GM23338 (cell line): Measurements from ENCODE around the gene C14orf132. TPM values are rescaled to one million over a fixed set of nuclear protein-coding genes. Genes with fewer than 3 reads are reported as not detected.

Experiments used
- CREB1 ChIP-seq: fragments of 250-450 bp; sonication (Bioruptor Pico); IDR thresholded peaks from 2 replicates; pipeline ENCODE4 v1.5.0; 2020; ENCODE audit warnings: low read depth, mild to moderate bottlenecking, moderate library complexity
- EZH2 ChIP-seq: fragments of 200-600 bp; sonication (generic); IDR thresholded peaks from one replicate; pipeline ENCODE4 v1.8.0; 2017; ENCODE audit warnings: antibody characterized with exemption, mild to moderate bottlenecking, low read depth; ENCODE audit not compliant: unreplicated experiment
- STAT1 ChIP-seq: IDR thresholded peaks from one replicate; pipeline ENCODE4 v1.6.1; 2016; ENCODE audit warnings: antibody characterized with exemption; ENCODE audit not compliant: unreplicated experiment
- ZNF331 ChIP-seq: fragments of 250-450 bp; sonication (Bioruptor Pico); IDR thresholded peaks from 2 replicates; pipeline ENCODE4 v1.5.0; 2020; ENCODE audit warnings: low read depth, mild to moderate bottlenecking, moderate library complexity
- polyA plus RNA-seq: library from polyadenylated mRNA; unstranded; fragments of >200 nt; fragmentation: Nextera tagmentation; extraction: Ambion mirVana; gene quantifications from 2 replicates; pipeline ENCODE4 v1.2.1, GENCODE V29; 2016
- small RNA-seq: library from RNA; depleted of rRNA; stranded (forward); fragments of <200 nt; gene quantifications from one replicate; pipeline ENCODE3, GENCODE V24; 2014; ENCODE audit warnings: low replicate concordance
- total RNA-seq: library from RNA; depleted of rRNA; stranded (reverse); fragments of >200 nt; shearing (Covaris generic); gene quantifications from 2 replicates; pipeline ENCODE4 v1.2.3, GENCODE V29; 2014; rRNA removed
- TF ChIP-seq, protein P1 (sequence below), 2 experiments: fragments of 200-600 bp in 1 of 2; sonication (generic) in 1 of 2; conservative IDR thresholded peaks; 2 replicates each; pipeline versions ENCODE4 v1.5.1 to v1.6.1; 2016 to 2017; ENCODE audit warnings: antibody characterized with exemption in 2 of 2, low read depth in 2 of 2, mild to moderate bottlenecking in 2 of 2, moderate library complexity in 1 of 2
- TF ChIP-seq, protein P2 (sequence below): IDR thresholded peaks from one replicate; pipeline ENCODE4 v1.6.1; 2018; ENCODE audit warnings: antibody characterized with exemption; ENCODE audit not compliant: unreplicated experiment

Gene C14orf132
- total and polyA plus RNA-seq, 2 experiments from 2014 or later: 13.8 to 16.2 TPM

DNA sequence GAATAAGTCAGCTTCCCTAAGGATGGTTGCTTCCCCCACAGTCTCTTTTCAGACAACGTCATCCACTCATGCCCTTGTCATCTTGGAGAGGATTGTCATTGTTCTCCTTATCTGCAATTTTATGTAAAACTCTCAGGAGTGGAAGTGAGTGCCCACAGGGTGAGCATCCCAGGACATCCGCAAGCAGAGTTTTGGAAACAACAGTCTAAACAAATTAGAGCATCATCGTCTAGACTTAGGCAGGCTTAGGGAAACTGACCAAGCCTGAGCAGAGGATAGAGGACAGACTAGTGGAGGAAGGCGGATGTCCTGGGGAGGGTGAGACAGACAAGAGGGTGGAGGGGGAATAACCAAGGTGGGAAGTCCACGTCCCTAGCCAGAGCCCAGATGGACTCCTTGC, 101.8 kb downstream of the C14orf132 start (continued):
- TF ChIP-seq, protein P1, sequence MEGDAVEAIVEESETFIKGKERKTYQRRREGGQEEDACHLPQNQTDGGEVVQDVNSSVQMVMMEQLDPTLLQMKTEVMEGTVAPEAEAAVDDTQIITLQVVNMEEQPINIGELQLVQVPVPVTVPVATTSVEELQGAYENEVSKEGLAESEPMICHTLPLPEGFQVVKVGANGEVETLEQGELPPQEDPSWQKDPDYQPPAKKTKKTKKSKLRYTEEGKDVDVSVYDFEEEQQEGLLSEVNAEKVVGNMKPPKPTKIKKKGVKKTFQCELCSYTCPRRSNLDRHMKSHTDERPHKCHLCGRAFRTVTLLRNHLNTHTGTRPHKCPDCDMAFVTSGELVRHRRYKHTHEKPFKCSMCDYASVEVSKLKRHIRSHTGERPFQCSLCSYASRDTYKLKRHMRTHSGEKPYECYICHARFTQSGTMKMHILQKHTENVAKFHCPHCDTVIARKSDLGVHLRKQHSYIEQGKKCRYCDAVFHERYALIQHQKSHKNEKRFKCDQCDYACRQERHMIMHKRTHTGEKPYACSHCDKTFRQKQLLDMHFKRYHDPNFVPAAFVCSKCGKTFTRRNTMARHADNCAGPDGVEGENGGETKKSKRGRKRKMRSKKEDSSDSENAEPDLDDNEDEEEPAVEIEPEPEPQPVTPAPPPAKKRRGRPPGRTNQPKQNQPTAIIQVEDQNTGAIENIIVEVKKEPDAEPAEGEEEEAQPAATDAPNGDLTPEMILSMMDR (conservative IDR thresholded peaks at IDR 0.05; ENCODE audit: low read depth in 2 of 2): no peak
- TF ChIP-seq ZNF331 (no peak), STAT1 (no peak), CREB1 (no peak), EZH2 (no peak)
- TF ChIP-seq, protein P2, sequence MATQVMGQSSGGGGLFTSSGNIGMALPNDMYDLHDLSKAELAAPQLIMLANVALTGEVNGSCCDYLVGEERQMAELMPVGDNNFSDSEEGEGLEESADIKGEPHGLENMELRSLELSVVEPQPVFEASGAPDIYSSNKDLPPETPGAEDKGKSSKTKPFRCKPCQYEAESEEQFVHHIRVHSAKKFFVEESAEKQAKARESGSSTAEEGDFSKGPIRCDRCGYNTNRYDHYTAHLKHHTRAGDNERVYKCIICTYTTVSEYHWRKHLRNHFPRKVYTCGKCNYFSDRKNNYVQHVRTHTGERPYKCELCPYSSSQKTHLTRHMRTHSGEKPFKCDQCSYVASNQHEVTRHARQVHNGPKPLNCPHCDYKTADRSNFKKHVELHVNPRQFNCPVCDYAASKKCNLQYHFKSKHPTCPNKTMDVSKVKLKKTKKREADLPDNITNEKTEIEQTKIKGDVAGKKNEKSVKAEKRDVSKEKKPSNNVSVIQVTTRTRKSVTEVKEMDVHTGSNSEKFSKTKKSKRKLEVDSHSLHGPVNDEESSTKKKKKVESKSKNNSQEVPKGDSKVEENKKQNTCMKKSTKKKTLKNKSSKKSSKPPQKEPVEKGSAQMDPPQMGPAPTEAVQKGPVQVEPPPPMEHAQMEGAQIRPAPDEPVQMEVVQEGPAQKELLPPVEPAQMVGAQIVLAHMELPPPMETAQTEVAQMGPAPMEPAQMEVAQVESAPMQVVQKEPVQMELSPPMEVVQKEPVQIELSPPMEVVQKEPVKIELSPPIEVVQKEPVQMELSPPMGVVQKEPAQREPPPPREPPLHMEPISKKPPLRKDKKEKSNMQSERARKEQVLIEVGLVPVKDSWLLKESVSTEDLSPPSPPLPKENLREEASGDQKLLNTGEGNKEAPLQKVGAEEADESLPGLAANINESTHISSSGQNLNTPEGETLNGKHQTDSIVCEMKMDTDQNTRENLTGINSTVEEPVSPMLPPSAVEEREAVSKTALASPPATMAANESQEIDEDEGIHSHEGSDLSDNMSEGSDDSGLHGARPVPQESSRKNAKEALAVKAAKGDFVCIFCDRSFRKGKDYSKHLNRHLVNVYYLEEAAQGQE: no peak

Small RNAs within 50 kb of the gene (small RNA-seq; reads per million reads assigned to genes)
- not detected for gene AL137190.1

Other genes with a start within 250 kb of the C14orf132 start
- 54.1 and 56.2 TPM in 2 replicates for gene TUNAR, start 162.5 kb upstream of the C14orf132 start, total RNA-seq
- gene TUNAR, start 162.5 kb upstream of the C14orf132 start, polyA plus RNA-seq: 21.8 and 23.1 TPM in 2 replicates
- gene BDKRB2, start 165.5 kb downstream of the C14orf132 start, total RNA-seq: 0.14 and 0.54 TPM in 2 replicates
- gene BDKRB2, start 165.5 kb downstream of the C14orf132 start, polyA plus RNA-seq: 0.07 and 0.21 TPM in 2 replicates
- not detected in 2 replicates for gene BDKRB1, start 216.8 kb downstream of the C14orf132 start, total RNA-seq
- gene BDKRB1, start 216.8 kb downstream of the C14orf132 start, polyA plus RNA-seq: not detected in 2 replicates